ENCODE results near the gene CAMK1.

CAMK1 gene

DNA sequence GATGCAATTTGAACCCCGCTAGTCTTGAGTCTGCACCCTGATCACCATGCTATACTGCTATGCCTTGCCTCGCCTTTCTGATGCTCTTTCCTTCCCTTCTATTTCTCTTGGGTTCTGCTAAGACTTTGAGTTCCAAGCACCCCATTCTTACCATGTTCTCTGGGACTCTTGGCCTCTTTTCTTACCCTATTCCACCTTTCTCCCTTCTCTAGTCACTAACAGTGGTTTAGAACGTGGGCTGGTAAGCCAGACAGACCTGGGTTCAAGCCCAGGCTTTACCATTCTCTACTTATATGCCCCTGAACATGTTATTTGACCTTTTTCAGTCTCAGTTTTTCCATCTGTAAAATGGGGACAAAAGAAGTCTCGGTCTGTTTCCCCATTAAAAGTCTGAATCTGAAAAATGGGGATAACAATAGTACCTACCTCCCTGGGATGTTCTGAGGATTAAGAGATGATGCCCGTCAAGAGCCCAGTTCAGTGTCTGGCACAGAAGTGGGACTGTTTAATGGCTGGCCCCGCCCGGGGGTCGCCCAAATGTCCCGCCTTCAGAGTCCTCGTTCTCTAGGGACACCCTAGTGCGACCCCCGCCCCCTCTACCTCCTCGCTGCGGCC lies 22.1 kb upstream of the CAMK1 start:
- no peaks in the 10 kb centered on the region for H3K9me3 ChIP-seq (ENCODE audit: control insufficient read depth, insufficient read depth, low read length)
- peaks cover 76% of the 10 kb centered on the region for H3K36me3 ChIP-seq (ENCODE audit: control insufficient read depth, low read length)
- no peak for TF ChIP-seq EZH2phosphoT487 (IDR thresholded peaks at IDR 0.05; ENCODE audit: borderline replicate concordance, low read length)
- TF ChIP-seq CTCF (IDR thresholded peaks at IDR 0.05; ENCODE audit: low read depth, low read length, poor library complexity, severe bottlenecking) = no peak
- no peaks in the 10 kb centered on the region for H3K9me2 ChIP-seq (replicated peaks; ENCODE audit: control insufficient read depth, low read length)
- H3K27ac ChIP-seq (ENCODE audit: low read depth, low read length) = peak overlapping the region; percentile 79
- peak overlapping the region; percentile 82 for H3K4me2 ChIP-seq (ENCODE audit: low read length)
- peak overlapping the region; percentile 98 for H3K4me3 ChIP-seq (ENCODE audit: low read length)
- peaks cover 29% of the 10 kb centered on the region for H3F3A ChIP-seq (ENCODE audit: control insufficient read depth, insufficient read depth)
- H4K20me1 ChIP-seq (ENCODE audit: control insufficient read depth, insufficient read depth, low read depth, low read length) = peaks cover 16% of the 10 kb centered on the region
- no peaks in the 10 kb centered on the region for H3K27me3 ChIP-seq (ENCODE audit: control insufficient read depth, low read length)
- H3K79me2 ChIP-seq (ENCODE audit: control insufficient read depth, low read length) = peaks cover 63% of the 10 kb centered on the region
- peaks cover 40% of the 10 kb centered on the region for H3K4me1 ChIP-seq (ENCODE audit: control insufficient read depth, low read length)

DNA sequence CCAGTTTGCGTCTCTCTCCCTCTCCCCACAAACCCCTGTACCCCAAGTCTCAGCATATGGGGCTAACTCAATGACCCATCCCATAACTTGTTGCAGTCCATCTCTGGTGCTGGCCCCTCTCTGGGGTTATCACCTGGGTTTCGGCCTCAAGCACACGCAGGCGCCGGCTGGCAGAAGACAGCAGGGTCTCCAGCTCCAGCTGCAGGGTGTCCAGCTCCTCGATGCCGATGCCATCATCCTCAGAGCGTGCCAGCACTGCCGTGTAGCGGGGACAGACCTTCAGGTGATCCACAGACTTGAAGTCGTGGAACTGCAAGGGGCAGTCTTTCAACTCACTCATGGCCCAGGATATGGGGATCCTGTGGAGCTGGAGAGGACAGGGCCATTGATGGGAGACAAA lies 21.4 kb upstream of the CAMK1 start:
- Histone ChIP-seq H3K27me3 (ENCODE audit: control insufficient read depth, low read length) (no peaks in the 10 kb centered on the region), H3K79me2 (ENCODE audit: control insufficient read depth, low read length) (peaks cover 55% of the 10 kb centered on the region), H3K4me2 (ENCODE audit: low read length) (peak overlapping the region; percentile 82), H3K27ac (ENCODE audit: low read depth, low read length) (no peak overlapping the region), H4K20me1 (ENCODE audit: control insufficient read depth, insufficient read depth, low read depth, low read length) (peaks cover 15% of the 10 kb centered on the region), H3K9me3 (ENCODE audit: control insufficient read depth, insufficient read depth, low read length) (no peaks in the 10 kb centered on the region), H3K4me3 (ENCODE audit: low read length) (peak overlapping the region; percentile 98), H3F3A (ENCODE audit: control insufficient read depth, insufficient read depth) (peaks cover 26% of the 10 kb centered on the region), H3K36me3 (ENCODE audit: control insufficient read depth, low read length) (peaks cover 77% of the 10 kb centered on the region), H3K4me1 (ENCODE audit: control insufficient read depth, low read length) (peaks cover 38% of the 10 kb centered on the region), H3K9me2 (replicated peaks; ENCODE audit: control insufficient read depth, low read length) (no peaks in the 10 kb centered on the region)
- TF ChIP-seq EZH2phosphoT487 (IDR thresholded peaks at IDR 0.05; ENCODE audit: borderline replicate concordance, low read length) (no peak), CTCF (IDR thresholded peaks at IDR 0.05; ENCODE audit: low read depth, low read length, poor library complexity, severe bottlenecking) (no peak)

- no peak overlapping the region for H3K4me3 ChIP-seq (ENCODE audit: low read length)
- no peak overlapping the region for H3K4me2 ChIP-seq (ENCODE audit: low read length)
- no peaks in the 10 kb centered on the region for H4K20me1 ChIP-seq (ENCODE audit: control insufficient read depth, insufficient read depth, low read depth, low read length)
- peaks cover 16% of the 10 kb centered on the region for H3K4me1 ChIP-seq (ENCODE audit: control insufficient read depth, low read length)
- no peaks in the 10 kb centered on the region for H3K9me3 ChIP-seq (ENCODE audit: control insufficient read depth, insufficient read depth, low read length)
- peaks cover 61% of the 10 kb centered on the region for H3K36me3 ChIP-seq (ENCODE audit: control insufficient read depth, low read length)
- H3K9me2 ChIP-seq (replicated peaks; ENCODE audit: control insufficient read depth, low read length) = no peaks in the 10 kb centered on the region
- H3K79me2 ChIP-seq (ENCODE audit: control insufficient read depth, low read length) = peaks cover 21% of the 10 kb centered on the region
- no peak for TF ChIP-seq EZH2phosphoT487 (IDR thresholded peaks at IDR 0.05; ENCODE audit: borderline replicate concordance, low read length)
- no peak for TF ChIP-seq CTCF (IDR thresholded peaks at IDR 0.05; ENCODE audit: low read depth, low read length, poor library complexity, severe bottlenecking)
- H3K27me3 ChIP-seq (ENCODE audit: control insufficient read depth, low read length) = no peaks in the 10 kb centered on the region
- no peak overlapping the region for H3K27ac ChIP-seq (ENCODE audit: low read depth, low read length)
- peaks cover 11% of the 10 kb centered on the region for H3F3A ChIP-seq (ENCODE audit: control insufficient read depth, insufficient read depth)
These were observed 18.0 kb upstream of the CAMK1 start for GRCh38 chr3:9787714-9788113.
